Measurements from ENCODE around the gene SNAP23.

DNA sequence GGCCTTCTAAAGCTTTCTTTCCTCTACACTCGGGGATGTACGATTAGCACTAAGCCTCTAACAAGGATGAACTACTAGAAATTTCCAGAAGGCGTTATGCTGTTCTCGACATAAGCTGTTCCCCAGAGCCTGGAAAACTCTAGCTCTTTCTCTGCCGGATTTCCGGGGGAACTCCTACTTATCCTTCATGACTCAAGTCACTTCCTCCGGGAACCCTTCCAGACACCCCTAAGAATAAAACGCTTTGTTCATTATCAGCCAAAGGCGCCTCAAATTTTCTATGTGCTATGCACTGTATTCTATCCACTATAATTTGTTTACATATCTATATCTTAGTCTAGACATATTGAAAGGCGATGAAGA lies 455 bp upstream of the SNAP23 start:
- TF ChIP-seq GATA3 (IDR thresholded peaks at IDR 0.05; ENCODE audit: low read depth, low read length) (no peak), GATA2 (IDR thresholded peaks at IDR 0.05; ENCODE audit: low read depth, low read length) (no peak)
